GM11168 (cell line): ENCODE results near the gene SFXN3.

Experiments
- in situ Hi-C: fragments of 300-500 bp; cut with MboI; formaldehyde crosslinking; loops from one replicate; pipeline ENCODE4 v1.12.0; 2022; ENCODE audit warnings: low sequenced_read_pairs; ENCODE audit not compliant: unreplicated experiment

Gene SFXN3

DNA sequence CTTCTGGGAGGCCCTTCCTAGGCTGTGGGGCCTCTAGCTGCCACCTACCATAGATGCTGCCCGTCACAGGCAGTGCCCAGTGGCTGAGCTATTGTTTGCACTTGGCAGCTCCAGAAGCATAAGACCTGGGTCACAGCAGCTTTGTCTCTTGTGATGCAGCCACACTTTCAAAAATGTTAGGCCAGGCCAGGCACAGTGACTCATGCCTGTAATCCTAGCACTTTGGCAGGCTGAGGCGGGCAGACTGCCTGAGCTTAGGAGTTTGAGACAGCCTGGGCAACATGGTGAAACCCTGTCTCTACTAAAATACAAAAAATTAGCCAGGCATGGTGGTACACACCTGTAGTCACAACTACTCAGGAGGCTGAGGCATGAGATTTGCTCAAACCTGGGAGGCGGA is 21.3 kb downstream of the SFXN3 start:
- in situ Hi-C loops = no loop called here

DNA sequence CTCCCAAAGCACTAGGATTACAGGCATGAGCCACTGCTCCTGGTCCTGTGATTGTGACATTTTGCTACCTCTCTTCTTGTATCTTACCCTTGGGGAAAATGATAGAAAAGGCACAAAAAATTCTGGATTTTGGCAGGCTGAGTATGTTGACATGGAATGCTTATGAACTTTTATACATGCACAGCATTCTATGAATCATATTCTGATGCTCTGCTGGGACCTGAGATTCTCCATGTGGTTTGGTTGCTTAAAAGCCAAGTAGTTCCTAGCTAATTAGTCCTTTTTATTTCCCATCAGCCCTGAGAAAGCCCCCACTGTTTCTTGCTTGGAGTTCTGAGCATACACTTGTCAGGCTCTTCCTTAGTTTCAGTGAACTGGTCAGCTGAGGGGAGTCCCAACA is 22.5 kb downstream of the SFXN3 start:
- in situ Hi-C loops = no loop called here

DNA sequence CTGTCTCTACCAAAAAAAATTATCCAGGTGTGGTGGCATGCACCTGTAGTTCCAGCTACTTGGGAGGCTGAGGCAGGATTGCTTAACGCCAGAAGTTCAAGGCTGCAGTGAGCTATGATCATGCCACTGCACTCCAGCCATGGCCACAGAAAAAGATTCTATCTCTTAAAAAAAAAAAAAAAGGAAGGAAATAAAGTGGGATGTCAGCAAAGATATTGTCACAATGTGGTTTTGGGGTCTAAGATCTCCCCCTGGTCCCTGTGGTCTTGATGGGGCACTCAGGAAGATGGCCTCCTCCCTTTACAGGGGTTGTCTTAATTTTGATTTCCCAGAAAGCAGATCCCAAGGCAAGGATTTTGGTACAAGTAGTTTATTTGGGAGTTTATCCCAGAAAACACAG is 23.3 kb downstream of the SFXN3 start:
- in situ Hi-C loops = no loop called here

DNA sequence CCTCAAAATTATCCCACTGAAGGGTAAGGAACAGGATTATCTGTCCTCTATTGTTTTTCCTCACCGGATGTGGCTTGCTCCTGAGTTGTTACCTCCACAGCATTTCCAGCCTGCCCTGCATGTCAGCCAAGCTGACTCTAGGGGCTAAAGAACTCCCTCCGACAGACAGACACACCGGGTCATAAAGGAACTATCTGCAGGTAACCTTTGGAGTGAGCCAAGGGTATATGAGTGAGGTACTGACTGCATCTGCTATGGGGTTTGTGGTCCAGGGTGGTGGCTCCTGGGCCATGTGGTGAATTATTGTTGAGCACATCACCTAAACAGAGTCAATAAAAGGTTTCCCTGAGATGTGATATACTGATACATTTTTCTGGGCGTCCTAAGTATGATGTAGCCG is 23.8 kb downstream of the SFXN3 start:
- in situ Hi-C loops = no loop called here

DNA sequence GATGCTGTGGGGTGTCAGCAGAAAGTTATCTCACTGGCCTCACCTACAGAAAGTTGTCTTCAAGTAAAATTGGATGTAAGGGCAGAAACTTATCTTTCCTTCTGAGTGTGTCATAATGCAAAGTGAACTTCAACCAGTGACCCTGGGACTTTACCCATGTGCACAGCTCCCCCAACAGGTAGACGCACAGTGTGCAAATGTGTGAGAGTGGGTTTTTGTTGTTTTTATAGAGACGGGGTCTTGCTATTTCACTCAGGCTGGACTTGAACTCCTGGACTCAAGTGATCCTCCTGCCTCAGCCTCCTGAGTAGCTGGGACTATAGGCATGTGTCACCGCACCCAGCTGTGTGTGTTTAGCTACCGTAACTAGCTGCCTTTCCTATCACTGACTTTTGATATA is 24.4 kb downstream of the SFXN3 start:
- in situ Hi-C loops = no loop called here

DNA sequence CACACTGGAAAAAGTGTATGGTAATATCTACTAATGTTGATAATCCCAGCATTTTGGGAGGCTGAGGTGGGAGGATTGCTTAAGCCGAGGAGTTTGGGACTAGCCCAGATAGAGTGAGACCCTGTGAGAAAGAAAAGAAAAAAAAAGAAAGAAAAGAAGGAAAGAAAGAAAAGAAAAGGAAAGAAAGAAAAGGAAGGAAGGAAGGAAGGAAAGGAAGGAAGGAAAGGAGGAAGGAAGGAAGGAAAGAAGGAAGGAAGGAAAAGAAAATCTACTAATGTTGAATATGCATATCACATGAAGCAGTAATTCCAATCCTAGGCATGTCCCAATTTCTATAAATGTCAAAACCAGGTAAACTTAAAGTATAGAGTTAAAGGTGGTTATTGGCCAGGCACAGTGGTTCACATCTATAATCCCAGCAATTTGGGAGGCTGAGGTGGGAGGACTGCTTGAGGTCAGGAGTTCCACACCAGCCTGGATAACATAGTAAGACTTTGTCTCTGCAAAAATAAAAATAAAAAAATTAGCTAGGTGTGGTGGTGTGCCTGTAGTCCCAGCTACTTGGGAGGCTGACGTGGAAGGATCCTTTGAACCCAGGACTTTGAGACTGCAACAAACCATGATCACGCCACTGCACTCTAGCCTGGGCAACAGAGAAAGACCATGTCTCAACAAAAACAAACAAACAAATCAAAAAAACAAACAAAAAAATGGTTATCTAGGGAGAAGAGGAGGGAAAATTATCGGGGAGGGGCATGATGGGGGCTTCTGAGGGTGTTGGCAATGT is 25.5 kb downstream of the SFXN3 start:
- in situ Hi-C loops = no loop called here

DNA sequence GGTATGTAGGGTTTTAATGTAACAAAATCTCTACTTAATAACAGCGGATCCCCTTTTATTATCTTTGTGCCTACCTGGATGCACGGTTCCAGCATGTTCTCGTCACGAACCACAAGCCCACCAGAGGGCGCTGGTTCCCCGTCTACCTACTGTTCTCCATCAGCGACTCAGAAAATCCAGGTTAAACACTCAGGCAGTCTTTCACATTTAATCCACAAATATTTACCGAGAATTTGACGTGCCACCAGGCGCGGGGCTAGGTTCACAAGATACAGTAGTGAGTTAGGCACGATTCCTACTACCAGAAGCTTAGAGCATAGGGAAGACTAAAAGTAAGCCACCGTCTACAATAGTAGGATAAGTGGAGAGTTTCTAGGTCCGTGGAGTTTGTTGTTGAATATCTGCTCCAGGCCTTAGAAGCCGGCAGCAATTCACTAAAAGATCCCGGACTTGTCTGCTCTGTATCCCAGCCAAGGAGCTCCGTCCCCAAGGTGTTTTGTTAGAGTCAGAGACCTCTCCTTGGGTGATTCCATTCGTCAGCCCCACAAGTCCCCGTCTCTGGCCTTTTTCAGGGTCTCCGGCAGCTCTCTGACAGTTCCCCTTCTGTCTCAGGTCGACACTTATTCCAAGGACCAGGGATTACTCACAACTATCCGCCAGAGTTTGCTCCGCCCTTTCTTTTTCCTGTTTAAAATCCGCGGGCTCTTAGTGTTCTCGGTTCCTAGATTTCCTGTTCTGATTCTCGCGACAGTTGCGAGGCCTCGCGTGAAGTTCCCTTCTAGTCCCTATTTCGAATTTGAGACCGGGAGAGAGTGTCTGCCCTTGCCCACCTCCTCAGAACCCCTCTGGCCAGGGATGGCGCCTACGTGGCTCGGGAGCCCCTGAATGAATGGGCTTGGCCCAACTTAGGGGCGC is 29.3 kb downstream of the SFXN3 start:
- in situ Hi-C loops = no loop called here

DNA sequence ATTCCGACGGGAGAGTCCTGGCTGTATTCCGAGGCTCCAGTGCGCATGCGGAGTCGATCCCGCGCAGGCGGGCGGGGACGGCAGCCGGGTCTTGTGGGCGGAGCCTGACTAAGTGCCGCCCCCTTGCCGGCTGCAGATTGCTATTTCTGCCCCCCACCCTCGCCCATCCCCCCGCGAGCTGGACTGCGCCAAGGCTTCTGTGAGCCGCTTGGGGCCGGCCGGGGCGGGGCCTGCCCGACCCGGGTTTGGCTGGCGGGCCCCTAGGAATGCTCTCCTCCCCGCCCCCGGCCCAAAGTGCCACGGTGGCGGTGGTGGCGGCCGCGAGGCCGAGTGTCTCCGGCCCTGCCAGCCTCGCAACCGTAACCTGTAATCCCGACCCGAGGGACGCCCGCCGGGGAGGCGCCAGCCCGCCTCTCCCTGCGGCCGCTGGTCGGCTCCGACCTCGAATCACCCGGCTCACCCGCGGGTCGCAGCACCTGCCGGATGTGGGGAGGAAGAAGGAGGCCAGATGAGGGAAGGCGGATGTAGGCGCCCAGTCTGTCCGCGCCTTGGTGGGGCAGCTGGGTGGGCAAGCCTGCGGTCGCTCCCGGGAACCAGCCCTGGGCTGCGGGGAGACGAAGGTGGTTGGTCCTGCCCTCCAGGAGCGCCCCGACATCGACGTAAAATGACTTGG is 30.1 kb downstream of the SFXN3 start:
- in situ Hi-C loops = no loop called here

DNA sequence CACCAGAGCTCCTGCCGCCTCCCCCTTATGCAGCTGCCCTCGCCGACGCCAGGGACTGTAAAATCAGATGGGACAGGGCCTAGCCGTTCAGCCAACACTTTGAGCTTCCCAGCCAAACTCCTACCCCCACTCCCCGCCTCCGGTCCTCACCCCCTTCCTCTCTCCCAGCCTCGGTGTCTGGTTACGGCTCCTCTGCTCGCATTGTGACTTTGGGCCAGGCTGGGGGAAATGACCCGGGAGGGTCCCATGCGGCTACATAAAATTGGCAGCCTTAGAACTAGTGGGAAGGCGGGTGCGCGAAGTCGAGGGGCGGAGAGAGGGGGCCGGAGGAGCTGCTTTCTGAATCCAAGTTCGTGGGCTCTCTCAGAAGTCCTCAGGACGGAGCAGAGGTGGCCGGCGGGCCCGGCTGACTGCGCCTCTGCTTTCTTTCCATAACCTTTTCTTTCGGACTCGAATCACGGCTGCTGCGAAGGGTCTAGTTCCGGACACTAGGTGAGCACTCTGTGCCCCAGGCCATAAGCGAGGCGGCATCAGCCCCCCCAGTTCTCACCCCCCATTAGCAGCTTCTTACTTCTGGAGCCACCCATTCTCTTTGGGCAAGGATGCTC is 30.7 kb downstream of the SFXN3 start, which contains the start of gene KAZALD1:
TSS of gene KAZALD1 (plus strand) at position 366 of the 608 bp plus-strand sequence. CDS start 604 bp downstream, outside the sequence.
- in situ Hi-C loops = no loop called here

DNA sequence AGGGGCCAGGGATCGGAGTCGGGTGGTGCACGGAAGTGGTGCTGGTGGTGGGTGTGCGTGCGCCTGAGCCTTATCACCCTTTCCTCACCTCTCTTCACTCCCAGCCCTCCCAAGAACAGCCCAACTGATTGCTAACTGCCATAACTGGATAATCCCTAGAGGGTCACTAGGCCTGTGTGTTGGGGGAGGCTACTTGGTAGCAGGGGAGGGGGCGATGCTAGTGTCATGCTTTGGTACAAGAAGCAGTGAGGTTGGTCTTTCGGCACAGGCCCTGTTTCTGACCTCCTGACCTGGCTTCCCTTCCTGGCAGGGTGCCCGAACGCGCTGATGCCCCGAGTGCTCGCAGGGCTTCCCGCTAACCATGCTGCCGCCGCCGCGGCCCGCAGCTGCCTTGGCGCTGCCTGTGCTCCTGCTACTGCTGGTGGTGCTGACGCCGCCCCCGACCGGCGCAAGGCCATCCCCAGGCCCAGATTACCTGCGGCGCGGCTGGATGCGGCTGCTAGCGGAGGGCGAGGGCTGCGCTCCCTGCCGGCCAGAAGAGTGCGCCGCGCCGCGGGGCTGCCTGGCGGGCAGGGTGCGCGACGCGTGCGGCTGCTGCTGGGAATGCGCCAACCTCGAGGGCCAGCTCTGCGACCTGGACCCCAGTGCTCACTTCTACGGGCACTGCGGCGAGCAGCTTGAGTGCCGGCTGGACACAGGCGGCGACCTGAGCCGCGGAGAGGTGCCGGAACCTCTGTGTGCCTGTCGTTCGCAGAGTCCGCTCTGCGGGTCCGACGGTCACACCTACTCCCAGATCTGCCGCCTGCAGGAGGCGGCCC is 31.4 kb downstream of the SFXN3 start:
- in situ Hi-C loops = no loop called here

DNA sequence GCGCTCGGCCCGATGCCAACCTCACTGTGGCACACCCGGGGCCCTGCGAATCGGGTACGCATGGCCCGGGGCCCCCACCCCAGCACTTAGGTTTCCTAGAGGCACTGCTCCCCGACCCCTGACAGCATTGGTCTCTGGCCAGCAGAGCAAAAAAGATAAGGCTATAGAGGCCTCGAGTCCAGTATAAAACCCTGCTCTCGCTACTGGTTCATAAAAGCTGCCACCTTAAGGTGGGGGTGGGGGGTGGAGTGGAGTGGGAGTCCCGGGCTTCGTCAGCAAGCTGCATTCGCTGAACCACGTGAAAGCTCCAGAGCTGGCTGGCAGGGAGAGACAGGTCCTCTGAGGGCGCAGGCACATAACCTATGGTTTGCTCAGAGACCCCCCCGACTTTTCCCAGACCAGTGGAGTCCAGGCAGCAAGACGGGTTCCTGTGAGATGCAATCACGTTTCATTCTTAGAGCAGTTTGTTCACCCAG is 32.1 kb downstream of the SFXN3 start:
- in situ Hi-C loops = no loop called here

DNA sequence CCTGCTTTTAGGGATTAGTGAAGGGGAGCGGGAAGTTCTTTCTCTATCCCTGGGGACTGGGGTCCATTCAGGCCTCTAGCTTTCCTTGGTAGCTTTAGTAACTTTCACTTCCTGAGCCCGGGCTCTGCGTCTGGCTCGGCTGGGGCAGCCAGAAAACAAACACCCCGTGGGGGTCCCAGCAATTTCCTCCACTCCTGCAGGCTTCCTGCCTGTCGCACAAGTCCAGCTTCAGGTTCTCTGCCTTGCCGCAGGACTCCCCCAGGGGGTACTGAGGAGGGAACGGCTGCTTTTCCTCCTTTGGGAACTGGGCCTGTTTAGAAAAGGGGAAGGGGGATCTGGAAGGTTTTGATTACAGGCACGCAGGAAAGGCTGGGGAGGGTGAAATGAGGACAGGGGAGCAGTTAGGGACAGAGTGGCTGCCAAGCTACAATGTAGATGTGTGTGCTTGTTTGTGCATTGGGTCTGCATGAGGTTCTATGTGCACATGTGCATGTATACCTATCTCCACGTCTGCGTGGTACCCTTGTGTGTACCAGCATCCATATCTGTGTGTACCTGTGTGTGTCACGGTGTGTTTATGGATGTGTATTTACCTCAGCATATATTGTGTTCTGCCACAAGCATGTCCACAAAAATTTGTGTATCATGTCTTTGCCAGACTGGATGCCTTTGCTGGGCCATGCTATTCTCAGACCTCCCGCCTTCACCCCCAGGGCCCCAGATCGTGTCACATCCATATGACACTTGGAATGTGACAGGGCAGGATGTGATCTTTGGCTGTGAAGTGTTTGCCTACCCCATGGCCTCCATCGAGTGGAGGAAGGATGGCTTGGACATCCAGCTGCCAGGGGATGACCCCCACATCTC is 32.7 kb downstream of the SFXN3 start:
- in situ Hi-C loops = no loop called here

DNA sequence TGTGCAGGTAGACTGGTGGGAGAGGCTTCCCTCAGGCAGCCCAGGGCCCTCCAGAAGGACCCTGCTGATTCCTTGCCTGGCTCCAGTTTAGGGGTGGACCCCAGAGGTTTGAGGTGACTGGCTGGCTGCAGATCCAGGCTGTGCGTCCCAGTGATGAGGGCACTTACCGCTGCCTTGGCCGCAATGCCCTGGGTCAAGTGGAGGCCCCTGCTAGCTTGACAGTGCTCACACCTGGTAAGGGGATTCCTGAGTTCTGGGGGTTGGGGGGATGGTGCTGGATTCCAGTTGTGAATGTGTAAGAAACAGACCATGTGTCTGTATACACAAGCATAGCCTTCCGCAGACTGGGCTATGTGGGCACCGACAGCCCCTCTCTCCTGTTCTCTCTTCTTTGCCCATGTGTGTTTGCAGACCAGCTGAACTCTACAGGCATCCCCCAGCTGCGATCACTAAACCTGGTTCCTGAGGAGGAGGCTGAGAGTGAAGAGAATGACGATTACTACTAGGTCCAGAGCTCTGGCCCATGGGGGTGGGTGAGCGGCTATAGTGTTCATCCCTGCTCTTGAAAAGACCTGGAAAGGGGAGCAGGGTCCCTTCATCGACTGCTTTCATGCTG is 33.5 kb downstream of the SFXN3 start:
- in situ Hi-C loops = no loop called here

DNA sequence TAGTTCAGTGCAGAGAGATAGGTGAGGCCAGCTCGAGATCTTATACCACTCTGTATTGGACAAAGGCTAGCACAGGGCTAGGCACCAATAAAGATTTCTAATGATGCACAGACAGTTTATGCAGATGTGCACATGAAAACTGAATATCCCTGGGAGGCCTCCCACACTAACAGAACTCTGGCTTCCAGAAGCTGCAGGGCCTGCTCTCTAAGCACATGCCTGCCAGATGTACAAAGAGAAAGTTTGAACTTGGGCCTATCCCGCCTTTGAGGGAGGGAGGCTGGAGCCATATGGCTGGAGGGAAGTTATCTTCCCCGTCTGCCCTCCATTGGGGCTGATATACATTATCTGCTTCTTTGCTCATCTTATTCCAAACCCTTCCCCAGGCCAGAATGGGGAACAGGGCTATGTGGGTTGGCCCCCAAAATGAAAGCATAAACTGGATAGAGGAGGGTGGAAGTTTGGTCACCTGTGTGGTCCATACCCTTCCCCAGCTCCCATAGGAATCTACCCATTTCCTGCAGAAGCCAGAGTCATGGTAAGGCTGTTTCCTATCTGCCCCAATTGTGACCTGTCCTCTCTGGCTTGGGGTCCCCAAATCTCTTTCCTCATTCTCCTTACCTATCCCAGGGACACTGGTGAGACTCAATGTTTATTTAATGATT is 34.6 kb downstream of the SFXN3 start:
- in situ Hi-C loops = no loop called here

DNA sequence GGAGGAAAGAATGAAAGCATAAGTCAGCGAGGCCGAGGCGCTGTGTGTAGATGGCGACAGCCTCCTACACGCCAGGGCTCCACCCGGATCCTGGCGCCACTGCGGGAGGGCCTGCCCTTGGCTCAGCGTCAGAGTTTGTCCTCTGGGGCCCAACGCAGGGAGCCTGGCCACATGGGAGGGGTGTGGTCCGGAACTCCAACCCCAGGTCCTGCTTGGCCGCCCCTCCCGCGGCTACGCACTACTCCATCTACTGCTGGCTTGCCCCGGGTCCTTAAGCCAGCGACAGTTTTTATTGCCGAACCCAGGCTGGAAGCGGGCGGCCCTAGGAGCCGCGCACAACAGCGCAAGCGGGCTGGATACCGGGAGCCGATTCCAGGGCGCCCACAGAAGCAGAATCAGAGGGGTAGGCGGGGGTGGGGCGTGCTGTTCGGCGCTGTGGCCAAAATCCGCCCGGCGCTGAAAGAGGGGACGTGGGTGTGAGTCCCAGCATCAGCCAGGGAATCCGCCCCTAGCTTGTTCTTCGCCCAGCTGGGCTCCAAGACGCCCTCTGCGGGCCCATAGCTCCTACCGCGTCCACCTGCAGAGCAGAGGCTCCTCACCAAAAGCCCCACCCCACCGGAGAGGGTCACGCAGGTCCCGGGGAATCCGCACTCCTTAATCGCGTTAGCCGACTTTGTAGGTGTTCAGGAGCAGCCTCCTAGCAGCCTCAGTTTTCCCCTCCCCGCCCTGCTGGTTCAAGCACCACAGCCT is 35.3 kb downstream of the SFXN3 start:
- in situ Hi-C loops = no loop called here

DNA sequence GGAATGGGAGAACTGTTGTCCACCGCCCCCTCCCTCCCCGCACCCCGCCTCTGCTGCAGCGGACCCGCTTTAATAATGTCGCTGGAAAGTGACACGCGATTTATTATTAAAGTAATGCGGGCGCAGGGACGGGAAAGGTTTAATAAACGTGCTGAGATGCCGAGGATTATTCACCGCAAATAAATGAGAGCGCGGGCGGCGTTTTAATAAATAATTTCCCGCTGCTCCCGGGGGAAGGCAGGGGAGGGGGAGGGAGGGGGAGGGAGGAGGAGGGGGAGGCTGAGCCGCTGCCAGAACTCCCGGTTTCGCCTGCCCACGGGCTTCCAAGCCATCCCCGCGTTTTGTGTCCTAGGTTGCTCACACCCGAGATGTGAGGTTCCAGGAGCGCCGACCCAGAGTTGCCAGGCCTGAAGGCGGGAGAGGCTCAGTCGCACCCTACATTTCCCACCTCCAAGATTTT is 35.9 kb downstream of the SFXN3 start:
- in situ Hi-C loops = no loop called here
